Measurements from ENCODE around the gene OTC. TPM values are rescaled to one million over a fixed set of nuclear protein-coding genes. Genes with fewer than 3 reads are reported as not detected.

OTC gene
- total and polyA plus RNA-seq, 2 donors from 2014 or later = not detected

GRCh38 chrX:38382663-38383062 lies 30.3 kb downstream of the OTC start:
- FAIRE-seq (no peak), DNase-seq (no peak)
- Histone ChIP-seq H3K4me1 (ENCODE audit: control insufficient read depth in 2 of 3, insufficient read depth in 2 of 3, low read depth in 1 of 3, low read length in 3 of 3) (no peaks in the 10 kb centered on the region), H3K27ac (ENCODE audit: low read depth in 2 of 2, low read length in 2 of 2) (no peak overlapping the region), H3K36me3 (ENCODE audit: control insufficient read depth in 2 of 3, insufficient read depth in 3 of 3, low read length in 3 of 3) (no peaks in the 10 kb centered on the region), H3K27me3 (ENCODE audit: control insufficient read depth, insufficient read depth, low read length) (no peaks in the 10 kb centered on the region), H3K4me3 (ENCODE audit: low read length in 3 of 3) (no peak overlapping the region), H3K9me3 (ENCODE audit: control insufficient read depth in 2 of 3, insufficient read depth in 1 of 3, low read length in 3 of 3) (no peaks in the 10 kb centered on the region), H3K9ac (ENCODE audit: low read length in 3 of 3) (no peak overlapping the region)
- no peak for TF ChIP-seq CTCF (IDR thresholded peaks at IDR 0.05; ENCODE audit: borderline replicate concordance, extremely low read depth, insufficient read depth)
- intact Hi-C loops (cut with DNase I) = no loop called here

GRCh38 chrX:38400389-38400910 lies 48.0 kb downstream of the OTC start:
- H3K27me3 ChIP-seq (ENCODE audit: control insufficient read depth, insufficient read depth, low read length) = no peaks in the 10 kb centered on the region
- H3K36me3 ChIP-seq (ENCODE audit: control insufficient read depth in 2 of 3, insufficient read depth in 3 of 3, low read length in 3 of 3) = no peaks in the 10 kb centered on the region
- H3K4me1 ChIP-seq (ENCODE audit: control insufficient read depth in 2 of 3, insufficient read depth in 2 of 3, low read depth in 1 of 3, low read length in 3 of 3) = no peaks in the 10 kb centered on the region
- no peak for TF ChIP-seq CTCF (IDR thresholded peaks at IDR 0.05; ENCODE audit: borderline replicate concordance, extremely low read depth, insufficient read depth)
- H3K4me3 ChIP-seq (ENCODE audit: low read length in 3 of 3) = no peak overlapping the region
- FAIRE-seq (no peak), DNase-seq (peak in 4 of 5 donors; percentile 27 to 40 (median 28))
- H3K27ac ChIP-seq (ENCODE audit: low read depth in 2 of 2, low read length in 2 of 2) = no peak overlapping the region
- intact Hi-C loops (cut with DNase I) = no loop called here
- no peak overlapping the region for H3K9ac ChIP-seq (ENCODE audit: low read length in 3 of 3)
- no peaks in the 10 kb centered on the region for H3K9me3 ChIP-seq (ENCODE audit: control insufficient read depth in 2 of 3, insufficient read depth in 1 of 3, low read length in 3 of 3)

- no peak overlapping the region for H3K9ac ChIP-seq (ENCODE audit: low read length in 3 of 3)
- intact Hi-C loops (cut with DNase I) = no loop called here
- no peaks in the 10 kb centered on the region for H3K4me1 ChIP-seq (ENCODE audit: control insufficient read depth in 2 of 3, insufficient read depth in 2 of 3, low read depth in 1 of 3, low read length in 3 of 3)
- no peak for TF ChIP-seq CTCF (IDR thresholded peaks at IDR 0.05; ENCODE audit: borderline replicate concordance, extremely low read depth, insufficient read depth)
- H3K4me3 ChIP-seq (ENCODE audit: low read length in 3 of 3) = no peak overlapping the region
- DNase-seq (no peak), FAIRE-seq (no peak)
- H3K36me3 ChIP-seq (ENCODE audit: control insufficient read depth in 2 of 3, insufficient read depth in 3 of 3, low read length in 3 of 3) = no peaks in the 10 kb centered on the region
- H3K9me3 ChIP-seq (ENCODE audit: control insufficient read depth in 2 of 3, insufficient read depth in 1 of 3, low read length in 3 of 3) = no peaks in the 10 kb centered on the region
- H3K27ac ChIP-seq (ENCODE audit: low read depth in 2 of 2, low read length in 2 of 2) = no peak overlapping the region
- H3K27me3 ChIP-seq (ENCODE audit: control insufficient read depth, insufficient read depth, low read length) = no peaks in the 10 kb centered on the region
Measured at GRCh38 chrX:38402118-38402517, 49.7 kb downstream of the OTC start.

- Histone ChIP-seq H3K27ac (ENCODE audit: low read depth in 2 of 2, low read length in 2 of 2) (no peak overlapping the region), H3K4me3 (ENCODE audit: low read length in 3 of 3) (no peak overlapping the region), H3K9me3 (ENCODE audit: control insufficient read depth in 2 of 3, insufficient read depth in 1 of 3, low read length in 3 of 3) (no peaks in the 10 kb centered on the region), H3K36me3 (ENCODE audit: control insufficient read depth in 2 of 3, insufficient read depth in 3 of 3, low read length in 3 of 3) (no peaks in the 10 kb centered on the region), H3K4me1 (ENCODE audit: control insufficient read depth in 2 of 3, insufficient read depth in 2 of 3, low read depth in 1 of 3, low read length in 3 of 3) (no peaks in the 10 kb centered on the region), H3K27me3 (ENCODE audit: control insufficient read depth, insufficient read depth, low read length) (no peaks in the 10 kb centered on the region), H3K9ac (ENCODE audit: low read length in 3 of 3) (no peak overlapping the region)
- intact Hi-C loops (cut with DNase I) = no loop called here
- TF ChIP-seq CTCF (IDR thresholded peaks at IDR 0.05; ENCODE audit: borderline replicate concordance, extremely low read depth, insufficient read depth) = no peak
- FAIRE-seq (no peak), DNase-seq (no peak)
Measured at GRCh38 chrX:38403834-38404233, 51.4 kb downstream of the OTC start.
